Neutrophil (primary cell): Measurements from ENCODE around the gene TBX21.

Source experiments
- H3K27ac ChIP-seq: fragments of 200-600 bp; sonication (generic); 2 replicates; pipeline ENCODE4 v1.5.1; 2016; ENCODE audit warnings: mild to moderate bottlenecking, moderate library complexity
- H3K27me3 ChIP-seq: fragments of 200-600 bp; sonication (generic); 2 replicates; pipeline ENCODE4 v1.6.0; 2016; ENCODE audit warnings: mild to moderate bottlenecking
- H3K36me3 ChIP-seq: fragments of 200-600 bp; sonication (generic); 2 replicates; pipeline ENCODE4 v1.5.1; 2017
- H3K4me1 ChIP-seq, 2 experiments: fragments of 200-600 bp in 1 of 2; sonication (generic) in 1 of 2; 1 replicate in 1 of 2; 2 replicates in 1 of 2; pipeline versions ENCODE4 v1.5.1 to v1.6.1; 2013 to 2016; ENCODE audit warnings: low read depth in 1 of 2, low read length in 1 of 2, mild to moderate bottlenecking in 1 of 2, moderate library complexity in 1 of 2; ENCODE audit not compliant: control insufficient read depth in 1 of 2, insufficient read depth in 1 of 2
- H3K4me3 ChIP-seq, 2 experiments: fragments of 200-600 bp in 1 of 2; sonication (generic) in 1 of 2; 1 replicate in 1 of 2; 2 replicates in 1 of 2; pipeline ENCODE4 v1.5.1; 2013 to 2016; ENCODE audit warnings: low read depth in 1 of 2, low read length in 1 of 2, mild to moderate bottlenecking in 1 of 2, moderate library complexity in 1 of 2
- H3K9me3 ChIP-seq: fragments of 200-600 bp; sonication (generic); 2 replicates; pipeline ENCODE4 v1.5.1; 2016
- CTCF ChIP-seq: fragments of 200-600 bp; sonication (generic); IDR thresholded peaks from 2 replicates; pipeline ENCODE4 v1.5.1; 2016; ENCODE audit warnings: antibody characterized with exemption

The TBX21 gene

DNA sequence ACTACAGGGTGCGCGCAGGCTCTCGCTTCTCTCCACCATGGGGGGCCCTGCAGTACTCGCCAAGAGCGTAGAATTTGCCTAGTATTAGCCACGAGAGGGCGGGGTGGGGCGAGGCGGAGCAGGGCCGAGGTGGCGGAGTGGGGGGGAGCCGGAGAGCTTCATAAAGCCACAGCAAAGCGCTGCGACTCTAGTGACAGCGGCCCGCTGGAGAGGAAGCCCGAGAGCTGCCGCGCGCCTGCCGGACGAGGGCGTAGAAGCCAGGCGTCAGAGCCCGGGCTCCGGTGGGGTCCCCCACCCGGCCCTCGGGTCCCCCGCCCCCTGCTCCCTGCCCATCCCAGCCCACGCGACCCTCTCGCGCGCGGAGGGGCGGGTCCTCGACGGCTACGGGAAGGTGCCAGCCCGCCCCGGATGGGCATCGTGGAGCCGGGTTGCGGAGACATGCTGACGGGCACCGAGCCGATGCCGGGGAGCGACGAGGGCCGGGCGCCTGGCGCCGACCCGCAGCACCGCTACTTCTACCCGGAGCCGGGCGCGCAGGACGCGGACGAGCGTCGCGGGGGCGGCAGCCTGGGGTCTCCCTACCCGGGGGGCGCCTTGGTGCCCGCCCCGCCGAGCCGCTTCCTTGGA, at the start of gene TBX21:
TSS of gene TBX21 (plus strand) at position 190 of the 627 bp plus-strand sequence. CDS start at position 409, 219 bp downstream.
- Histone ChIP-seq H3K4me1 (peaks cover 3 to 16% of the 10 kb centered on the region in 2 experiments), H3K36me3 (no peaks in the 10 kb centered on the region), H3K27ac (no peak within 1 kb of the TSS), H3K4me3 (peak within 1 kb of the TSS in 1 of 2 experiments; percentile 12), H3K27me3 (peaks cover 98% of the 10 kb centered on the region), H3K9me3 (no peaks in the 10 kb centered on the region)
- TF ChIP-seq CTCF = no peak

- H3K36me3 ChIP-seq = peaks cover 88% of the 10 kb centered on the region
Observed at GRCh38 chr17:47684025-47684424, 49.0 kb upstream of the TBX21 start.

DNA sequence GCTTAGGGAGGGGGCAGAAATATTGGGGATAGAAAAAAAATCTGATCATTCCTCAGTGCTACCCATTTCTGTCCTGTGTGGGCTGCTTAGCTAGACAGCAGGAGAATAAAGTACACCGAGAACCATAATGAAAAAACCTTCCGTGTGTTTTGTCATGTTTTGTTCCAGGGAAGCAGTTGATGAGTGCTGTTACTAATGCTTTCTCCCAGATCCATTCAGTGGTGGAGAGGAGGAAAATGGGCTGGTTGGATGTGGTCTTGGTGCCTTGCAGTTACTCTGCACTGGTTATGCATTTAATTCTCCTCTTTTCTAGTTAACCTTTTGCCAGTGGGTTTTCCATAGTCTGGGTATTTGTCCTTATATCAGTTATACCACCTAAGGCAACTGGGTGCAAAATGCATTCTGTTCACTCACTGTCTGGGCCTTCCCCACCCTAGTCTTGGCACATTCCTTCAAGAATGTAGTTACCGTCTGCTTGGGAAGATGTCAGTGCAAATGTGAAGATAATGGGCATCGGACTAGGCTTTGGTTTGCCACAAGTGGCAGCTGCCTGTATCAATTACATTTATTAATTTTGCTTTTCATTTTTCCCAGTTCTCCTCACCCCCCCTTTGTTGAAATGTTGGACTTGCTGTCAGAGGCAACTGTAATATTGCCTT, 48.4 kb upstream of the TBX21 start:
- H3K9me3 ChIP-seq = no peaks in the 10 kb centered on the region
- no peak for TF ChIP-seq CTCF
- peaks cover 81% of the 10 kb centered on the region for H3K36me3 ChIP-seq
- H3K4me1 ChIP-seq = peaks cover 13 to 17% of the 10 kb centered on the region in 2 experiments
- H3K27ac ChIP-seq = peak overlapping the region; percentile 43
- H3K4me3 ChIP-seq = no peak overlapping the region
- H3K27me3 ChIP-seq = no peaks in the 10 kb centered on the region

More at GRCh38 chr17:47684025-47684424, 49.0 kb upstream of the TBX21 start:
- Histone ChIP-seq H3K4me1 (peaks cover 13 to 17% of the 10 kb centered on the region in 2 experiments), H3K9me3 (no peaks in the 10 kb centered on the region), H3K4me3 (no peak overlapping the region), H3K27ac (peak overlapping the region; percentile 15), H3K27me3 (no peaks in the 10 kb centered on the region)
- TF ChIP-seq CTCF = no peak

DNA sequence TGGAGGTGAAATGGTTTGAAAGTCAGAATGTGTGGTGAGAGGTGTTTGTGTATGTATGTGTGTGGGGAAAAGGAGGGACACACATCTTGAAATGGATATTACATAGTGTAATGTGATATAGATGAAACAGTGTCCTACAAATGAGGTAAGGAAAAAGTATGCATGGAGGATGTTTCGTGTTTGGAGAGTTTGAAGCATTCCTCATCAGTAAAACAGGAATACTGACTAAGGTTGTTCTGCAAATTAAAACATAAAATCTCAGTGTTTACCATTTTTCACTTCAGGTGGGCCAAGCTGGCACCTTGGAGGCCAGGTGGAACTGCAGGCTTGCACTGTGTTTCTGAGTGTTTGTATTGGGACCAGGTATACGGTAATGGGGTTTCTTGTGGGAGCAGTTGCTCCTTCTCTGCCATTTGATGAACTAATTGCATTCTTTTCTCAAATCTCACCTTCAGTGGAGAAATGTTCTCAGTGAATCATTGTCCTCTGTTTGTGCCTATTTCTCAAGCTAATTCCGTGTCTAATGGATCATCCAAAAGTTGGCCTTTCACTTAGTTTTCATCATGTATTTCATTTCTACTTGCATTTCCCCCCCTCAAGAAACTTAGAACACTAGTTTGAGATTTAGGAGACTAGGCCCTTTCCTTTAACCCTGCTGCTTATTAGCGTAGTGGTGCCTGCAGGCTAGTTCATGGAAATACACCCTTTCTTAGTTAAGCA, 47.3 kb upstream of the TBX21 start:
- Histone ChIP-seq H3K27me3 (no peaks in the 10 kb centered on the region), H3K9me3 (no peaks in the 10 kb centered on the region), H3K36me3 (peaks cover 71% of the 10 kb centered on the region), H3K4me1 (peaks cover 13 to 17% of the 10 kb centered on the region in 2 experiments), H3K27ac (peak overlapping the region; percentile 66), H3K4me3 (no peak overlapping the region)
- no peak for TF ChIP-seq CTCF

DNA sequence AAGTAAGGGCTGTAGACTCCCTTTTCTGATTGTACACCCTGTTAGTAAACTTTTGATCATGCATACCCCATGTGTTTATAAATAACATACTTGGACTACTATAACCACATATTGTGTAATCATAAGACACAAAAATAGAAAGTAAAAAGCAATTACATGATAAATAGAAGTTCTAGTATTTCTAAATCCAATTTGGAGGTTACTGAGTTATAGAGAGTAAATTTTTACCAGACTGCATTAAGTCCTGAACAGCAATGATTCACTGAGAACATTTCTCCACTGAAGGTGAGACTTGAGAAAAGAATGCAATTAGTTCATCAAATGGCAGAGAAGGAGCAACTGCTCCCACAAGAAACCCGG, 46.8 kb upstream of the TBX21 start:
- peaks cover 65% of the 10 kb centered on the region for H3K36me3 ChIP-seq
- no peaks in the 10 kb centered on the region for H3K27me3 ChIP-seq
- peak overlapping the region; percentile 66 for H3K27ac ChIP-seq
- H3K4me3 ChIP-seq = no peak overlapping the region
- peaks cover 17 to 21% of the 10 kb centered on the region in 2 experiments for H3K4me1 ChIP-seq
- H3K9me3 ChIP-seq = no peaks in the 10 kb centered on the region
- TF ChIP-seq CTCF = no peak
